Stomach (tissue), 9 donors: ENCODE results near the gene GSE1. TPM values are rescaled to one million over a fixed set of nuclear protein-coding genes. Genes with fewer than 3 reads are reported as not detected.

Experiments used
- DNase-seq, 2 donors: peaks; one replicate each; pipeline versions ENCODE4 v3.0.0 to v3.0.0-alpha.2; 2013 to 2019
- H3K27ac ChIP-seq, 5 donors: fragments of 200-600 bp in 4 of 5; sonication (generic) in 4 of 5; one replicate each; pipeline ENCODE4 v1.5.1; 2013 to 2019; ENCODE audit warnings: mild to moderate bottlenecking in 1 of 5, moderate library complexity in 1 of 5
- H3K27me3 ChIP-seq, 3 donors: fragments of 200-600 bp; sonication (generic); one replicate each; pipeline ENCODE4 v1.5.1; 2017 to 2019; ENCODE audit warnings: mixed run types in 1 of 3
- H3K36me3 ChIP-seq, 4 donors: fragments of 200-600 bp; sonication (generic); 1 replicate in 3 of 4; 2 replicates in 1 of 4; pipeline ENCODE4 v1.5.1; 2016 to 2019
- H3K4me1 ChIP-seq, 4 donors: fragments of 200-600 bp; sonication (generic); one replicate each; pipeline ENCODE4 v1.5.1; 2016 to 2019
- H3K4me3 ChIP-seq, 4 donors: fragments of 200-600 bp; sonication (generic) in 3 of 4; one replicate each; pipeline ENCODE4 v1.5.1; 2016 to 2019; ENCODE audit warnings: mild to moderate bottlenecking in 1 of 4
- H3K9me3 ChIP-seq, 4 donors: fragments of 200-600 bp; sonication (generic); one replicate each; pipeline ENCODE4 v1.5.1; 2016 to 2019
- CTCF ChIP-seq, 7 experiments: fragments of 450-650 bp in 4 of 7; fragments of 200-600 bp in 3 of 7; sonication (generic) in 3 of 7; IDR thresholded peaks; one replicate each; pipeline ENCODE4 v1.5.1; 2016 to 2019; ENCODE audit warnings: antibody characterized with exemption in 7 of 7, control low read depth in 2 of 7, mild to moderate bottlenecking in 1 of 7
- EP300 ChIP-seq: sonication (generic); formaldehyde crosslinking; IDR thresholded peaks from one replicate; pipeline ENCODE4 v1.6.1; 2017; ENCODE audit warnings: antibody characterized with exemption
- POLR2A ChIP-seq, 4 donors: fragments of 450-650 bp; IDR thresholded peaks; one replicate each; pipeline ENCODE4 v1.6.1; 2016; ENCODE audit warnings: antibody characterized with exemption in 4 of 4, control low read depth in 2 of 4, mild to moderate bottlenecking in 1 of 4, moderate library complexity in 1 of 4
- POLR2AphosphoS5 ChIP-seq, 3 donors: sonication (generic); formaldehyde crosslinking; IDR thresholded peaks; one replicate each; pipeline ENCODE4 v1.6.1; 2016; ENCODE audit warnings: antibody characterized with exemption in 3 of 3
- WGBS, 5 donors: extraction: QIAGEN DNeasy Blood & Tissue Kit in 3 of 5; methylation state at CpG; one replicate each; pipeline versions ENCODE4 v1.1.5 to v1.1.7; 2013 to 2018; 5-methylcytosine and 5-hydroxymethylcytosine counted together
- intact Hi-C: fragments of 100-400 bp; cut with DNase I; formaldehyde crosslinking; loops from one replicate; pipeline ENCODE4 v1.15.1; 2023; ENCODE audit warnings: low total_unique reads
- polyA plus RNA-seq, 3 donors: library from polyadenylated mRNA; stranded (reverse); fragments of 200-250 nt; gene quantifications; one replicate each; pipeline ENCODE4 v1.2.3, GENCODE V29; 2013
- total RNA-seq, 5 donors: library from RNA; depleted of rRNA; stranded (reverse); fragments of >200 nt; gene quantifications; one replicate each; pipeline versions ENCODE4 v1.1.0 to v1.2.3, GENCODE V29; 2014 to 2016
- donor health status: healthy with polysubstance abuse.
- donor health status: Bipolar disorder and iron deficiency.
- donor health status: healthy.

The GSE1 gene
- total and polyA plus RNA-seq, 8 donors: 11.8 to 294 (median 93.0) TPM

- Histone ChIP-seq H3K9me3 (no peaks in the 10 kb centered on the region), H3K4me1 (peaks cover 28 to 66% (median 50%) of the 10 kb centered on the region in 4 donors), H3K27ac (peak overlapping the region; percentile 16 to 86 (median 79)), H3K27me3 (no peaks in the 10 kb centered on the region), H3K36me3 (peaks cover 34 to 58% (median 57%) of the 10 kb centered on the region in 4 donors), H3K4me3 (no peak overlapping the region)
- intact Hi-C loops: no loop called here
- DNase-seq: peak; percentile 66 to 71
- 35 to 54% (median 47%) methylated on average over 22 to 40 of the region's 42 CpGs for WGBS, 5 donors
- TF ChIP-seq POLR2A (IDR thresholded peaks at IDR 0.05) (no peak), CTCF (IDR thresholded peaks at IDR 0.05) (no peak), EP300 (no peak), POLR2AphosphoS5 (IDR thresholded peaks at IDR 0.05) (no peak)
Observed at GRCh38 chr16:85650844-85651628, 37.9 kb downstream of the GSE1 start.

- TF ChIP-seq POLR2A (IDR thresholded peaks at IDR 0.05) (no peak), EP300 (no peak), CTCF (IDR thresholded peaks at IDR 0.05) (no peak), POLR2AphosphoS5 (IDR thresholded peaks at IDR 0.05) (no peak)
- Histone ChIP-seq H3K36me3 (peaks cover 42 to 66% (median 63%) of the 10 kb centered on the region in 4 donors), H3K27ac (peak overlapping the region; percentile 16 to 86 (median 79)), H3K4me1 (peaks cover 28 to 66% (median 48%) of the 10 kb centered on the region in 4 donors), H3K27me3 (no peaks in the 10 kb centered on the region), H3K4me3 (no peak overlapping the region), H3K9me3 (no peaks in the 10 kb centered on the region)
- intact Hi-C loops: no loop called here
- DNase-seq: peak in 1 of 2 donors; percentile 74
- WGBS, 5 donors: 52 to 79% (median 65%) methylated on average over 12 to 27 of the region's 27 CpGs
Observed at GRCh38 chr16:85651629-85652430, 38.7 kb downstream of the GSE1 start.

- H3K4me1 ChIP-seq: peaks cover 28 to 66% (median 46%) of the 10 kb centered on the region in 4 donors
- H3K9me3 ChIP-seq: no peaks in the 10 kb centered on the region
- H3K4me3 ChIP-seq: no peak overlapping the region
- peak overlapping the region; percentile 8 to 86 (median 79) for H3K27ac ChIP-seq
- intact Hi-C loops: no loop called here
- no peak for TF ChIP-seq CTCF (IDR thresholded peaks at IDR 0.05)
- TF ChIP-seq EP300: no peak
- TF ChIP-seq POLR2A (IDR thresholded peaks at IDR 0.05): no peak
- TF ChIP-seq POLR2AphosphoS5 (IDR thresholded peaks at IDR 0.05): no peak
- WGBS, 5 donors: 36 to 64% (median 56%) methylated on average over 25 to 34 of the region's 35 CpGs
- no peaks in the 10 kb centered on the region for H3K27me3 ChIP-seq
- H3K36me3 ChIP-seq: peaks cover 50 to 74% (median 69%) of the 10 kb centered on the region in 4 donors
- DNase-seq: peak; percentile 63 to 86
Observed at GRCh38 chr16:85652431-85653221, 39.5 kb downstream of the GSE1 start.
